MM.1S (cell line): Measurements from ENCODE around the gene MRPL23.

Experiments used
- DNase-seq: peaks from one replicate; pipeline ENCODE4 v3.0.0-alpha.2; 2015
- H2AFZ ChIP-seq: fragments of 300-600 bp; sonication (generic); 2 replicates; pipeline ENCODE4 v1.6.0; 2016; ENCODE audit warnings: antibody characterized with exemption, low read length
- H3F3A ChIP-seq: fragments of 300-600 bp; sonication (generic); 2 replicates; pipeline ENCODE4 v1.6.1; 2016; ENCODE audit warnings: mild to moderate bottlenecking, antibody characterized with exemption, low read length, moderate library complexity, mixed read lengths; ENCODE audit not compliant: insufficient read depth
- H3K27ac ChIP-seq: fragments of 300-600 bp; sonication (generic); 2 replicates; pipeline ENCODE4 v1.5.1; 2016; ENCODE audit warnings: mild to moderate bottlenecking, low read length
- H3K27me3 ChIP-seq: fragments of 300-600 bp; sonication (generic); replicated peaks from 2 replicates; pipeline ENCODE4 v1.6.0; 2016; ENCODE audit warnings: low read length; ENCODE audit not compliant: insufficient read depth
- H3K36me3 ChIP-seq: fragments of 300-600 bp; sonication (generic); replicated peaks from 2 replicates; pipeline ENCODE4 v1.6.1; 2016; ENCODE audit warnings: mild to moderate bottlenecking, low read length, mixed read lengths; ENCODE audit not compliant: insufficient read depth
- H3K4me1 ChIP-seq: fragments of 300-600 bp; sonication (generic); 2 replicates; pipeline ENCODE4 v1.6.1; 2016; ENCODE audit warnings: low read length, mixed read lengths
- H3K4me2 ChIP-seq: fragments of 300-600 bp; sonication (generic); 2 replicates; pipeline ENCODE4 v1.6.0; 2016; ENCODE audit warnings: low read depth, low read length
- H3K4me3 ChIP-seq: fragments of 300-600 bp; sonication (generic); 2 replicates; pipeline ENCODE4 v1.5.1; 2016; ENCODE audit warnings: low read length, mixed read lengths
- H3K79me2 ChIP-seq: fragments of 300-600 bp; sonication (generic); 2 replicates; pipeline ENCODE4 v1.6.1; 2016; ENCODE audit warnings: mixed run types, low read length, mixed read lengths
- H3K9ac ChIP-seq: fragments of 300-600 bp; sonication (generic); 2 replicates; pipeline ENCODE4 v1.6.1; 2016; ENCODE audit warnings: low read length, mixed read lengths
- H3K9me2 ChIP-seq: fragments of 300-600 bp; sonication (generic); replicated peaks from 2 replicates; pipeline ENCODE4 v1.6.1; 2016; ENCODE audit warnings: mild to moderate bottlenecking, low read length, mixed read lengths; ENCODE audit not compliant: insufficient read depth
- H3K9me3 ChIP-seq: fragments of 300-600 bp; sonication (generic); replicated peaks from 2 replicates; pipeline ENCODE4 v1.6.1; 2016; ENCODE audit warnings: mild to moderate bottlenecking, low read length, mixed read lengths; ENCODE audit not compliant: insufficient read depth
- H4K20me1 ChIP-seq: fragments of 300-600 bp; sonication (generic); 2 replicates; pipeline ENCODE4 v1.6.1; 2016; ENCODE audit warnings: mild to moderate bottlenecking, low read length, moderate library complexity, mixed read lengths; ENCODE audit not compliant: insufficient read depth
- EZH2 ChIP-seq: fragments of 300-600 bp; sonication (generic); optimal IDR thresholded peaks from 2 replicates; pipeline ENCODE3; 2017; ENCODE audit warnings: low read depth, mild to moderate bottlenecking, antibody characterized with exemption, low read length, mixed read lengths
- EZH2phosphoT487 ChIP-seq: fragments of 300-600 bp; sonication (generic); IDR thresholded peaks from 2 replicates; pipeline ENCODE4 v1.6.1; 2018; ENCODE audit warnings: antibody characterized with exemption, low read length
- TF ChIP-seq, protein P1 (sequence below): fragments of 300-600 bp; sonication (generic); IDR thresholded peaks from 2 replicates; pipeline ENCODE4 v1.5.1; 2016; ENCODE audit warnings: antibody characterized with exemption, low read length, mixed read lengths

Gene MRPL23

DNA sequence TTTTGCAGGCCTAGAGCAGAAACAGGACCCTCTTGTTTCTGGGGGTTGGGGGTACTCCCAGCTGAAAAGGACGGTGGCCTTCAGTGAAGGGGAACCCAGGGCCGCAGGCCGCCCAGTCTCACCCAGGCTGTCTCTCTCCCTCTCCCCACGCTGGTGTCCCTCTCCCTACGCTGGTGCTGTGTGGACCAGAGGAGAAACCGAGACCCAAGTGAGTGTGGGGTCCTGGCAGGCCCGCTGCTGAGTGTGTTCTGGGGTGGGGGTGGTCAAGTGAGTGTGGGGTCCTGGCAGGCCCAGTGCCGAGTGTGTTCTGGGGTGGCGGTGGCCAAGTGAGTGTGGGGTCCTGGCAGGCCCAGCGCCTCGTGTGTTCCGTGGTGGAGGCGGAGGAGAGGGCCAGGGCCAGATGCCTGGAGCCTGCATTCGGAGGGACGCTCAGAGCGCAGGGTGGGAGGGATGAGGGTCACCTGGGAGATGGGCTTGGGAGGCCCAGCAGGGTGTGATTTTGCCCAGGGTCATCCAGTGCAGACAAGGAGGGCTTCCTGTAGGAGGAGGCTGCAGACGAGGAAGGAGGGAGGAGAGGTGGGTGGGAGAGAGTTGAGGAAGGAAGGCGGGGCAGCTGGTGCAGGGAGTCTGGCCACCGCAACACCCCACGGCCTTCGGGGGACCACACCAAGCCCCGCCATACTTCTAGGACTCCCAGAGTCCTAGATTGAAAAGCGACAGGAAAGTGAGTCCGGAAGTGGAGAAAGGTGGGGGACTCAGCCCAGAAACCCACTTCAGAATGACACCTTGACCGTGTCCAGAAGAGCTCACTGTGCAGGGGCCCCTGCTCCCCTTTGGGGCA, 17.3 kb upstream of the MRPL23 start:
- no peaks in the 10 kb centered on the region for H3K9me3 ChIP-seq
- no peak overlapping the region for H3K27ac ChIP-seq
- no peaks in the 10 kb centered on the region for H3K79me2 ChIP-seq
- H3K4me3 ChIP-seq: no peak overlapping the region
- no peak overlapping the region for H2AFZ ChIP-seq
- TF ChIP-seq EZH2phosphoT487: no peak
- TF ChIP-seq, protein P1, sequence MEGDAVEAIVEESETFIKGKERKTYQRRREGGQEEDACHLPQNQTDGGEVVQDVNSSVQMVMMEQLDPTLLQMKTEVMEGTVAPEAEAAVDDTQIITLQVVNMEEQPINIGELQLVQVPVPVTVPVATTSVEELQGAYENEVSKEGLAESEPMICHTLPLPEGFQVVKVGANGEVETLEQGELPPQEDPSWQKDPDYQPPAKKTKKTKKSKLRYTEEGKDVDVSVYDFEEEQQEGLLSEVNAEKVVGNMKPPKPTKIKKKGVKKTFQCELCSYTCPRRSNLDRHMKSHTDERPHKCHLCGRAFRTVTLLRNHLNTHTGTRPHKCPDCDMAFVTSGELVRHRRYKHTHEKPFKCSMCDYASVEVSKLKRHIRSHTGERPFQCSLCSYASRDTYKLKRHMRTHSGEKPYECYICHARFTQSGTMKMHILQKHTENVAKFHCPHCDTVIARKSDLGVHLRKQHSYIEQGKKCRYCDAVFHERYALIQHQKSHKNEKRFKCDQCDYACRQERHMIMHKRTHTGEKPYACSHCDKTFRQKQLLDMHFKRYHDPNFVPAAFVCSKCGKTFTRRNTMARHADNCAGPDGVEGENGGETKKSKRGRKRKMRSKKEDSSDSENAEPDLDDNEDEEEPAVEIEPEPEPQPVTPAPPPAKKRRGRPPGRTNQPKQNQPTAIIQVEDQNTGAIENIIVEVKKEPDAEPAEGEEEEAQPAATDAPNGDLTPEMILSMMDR: no peak
- TF ChIP-seq EZH2: no peak
- peaks cover 97% of the 10 kb centered on the region for H3K27me3 ChIP-seq
- H4K20me1 ChIP-seq: no peaks in the 10 kb centered on the region
- H3K4me1 ChIP-seq: no peaks in the 10 kb centered on the region
- no peaks in the 10 kb centered on the region for H3K9me2 ChIP-seq
- H3K9ac ChIP-seq: no peak overlapping the region
- no peak overlapping the region for H3K4me2 ChIP-seq
- H3K36me3 ChIP-seq: no peaks in the 10 kb centered on the region
- H3F3A ChIP-seq: no peaks in the 10 kb centered on the region
- no peak for DNase-seq

DNA sequence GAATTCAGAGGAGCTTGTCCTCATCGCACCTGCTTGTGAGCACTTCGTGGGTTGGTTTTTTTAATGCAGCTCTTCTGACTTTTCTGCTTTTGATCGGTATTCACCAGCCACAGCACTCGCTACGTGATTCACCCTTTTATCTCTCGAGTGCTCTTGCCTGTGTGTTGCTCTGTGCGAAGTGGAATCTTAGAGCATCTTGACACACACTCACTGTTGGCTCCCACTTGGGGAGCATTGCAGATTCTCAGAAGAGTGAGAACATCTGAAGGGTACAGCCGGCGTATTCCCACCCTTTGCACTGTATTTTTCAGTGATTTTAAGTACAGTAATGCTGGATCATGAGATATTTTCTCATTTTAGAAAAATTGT, 16.7 kb upstream of the MRPL23 start:
- Histone ChIP-seq H3K36me3 (no peaks in the 10 kb centered on the region), H4K20me1 (no peaks in the 10 kb centered on the region), H3K9me2 (no peaks in the 10 kb centered on the region), H3K27ac (no peak overlapping the region), H3K79me2 (no peaks in the 10 kb centered on the region), H3F3A (no peaks in the 10 kb centered on the region), H3K4me3 (no peak overlapping the region), H3K27me3 (peaks cover 97% of the 10 kb centered on the region), H3K9me3 (no peaks in the 10 kb centered on the region), H3K9ac (no peak overlapping the region), H3K4me2 (no peak overlapping the region), H2AFZ (no peak overlapping the region), H3K4me1 (no peaks in the 10 kb centered on the region)
- TF ChIP-seq EZH2 (no peak), EZH2phosphoT487 (no peak)
- TF ChIP-seq, protein P1: no peak
- no peak for DNase-seq

DNA sequence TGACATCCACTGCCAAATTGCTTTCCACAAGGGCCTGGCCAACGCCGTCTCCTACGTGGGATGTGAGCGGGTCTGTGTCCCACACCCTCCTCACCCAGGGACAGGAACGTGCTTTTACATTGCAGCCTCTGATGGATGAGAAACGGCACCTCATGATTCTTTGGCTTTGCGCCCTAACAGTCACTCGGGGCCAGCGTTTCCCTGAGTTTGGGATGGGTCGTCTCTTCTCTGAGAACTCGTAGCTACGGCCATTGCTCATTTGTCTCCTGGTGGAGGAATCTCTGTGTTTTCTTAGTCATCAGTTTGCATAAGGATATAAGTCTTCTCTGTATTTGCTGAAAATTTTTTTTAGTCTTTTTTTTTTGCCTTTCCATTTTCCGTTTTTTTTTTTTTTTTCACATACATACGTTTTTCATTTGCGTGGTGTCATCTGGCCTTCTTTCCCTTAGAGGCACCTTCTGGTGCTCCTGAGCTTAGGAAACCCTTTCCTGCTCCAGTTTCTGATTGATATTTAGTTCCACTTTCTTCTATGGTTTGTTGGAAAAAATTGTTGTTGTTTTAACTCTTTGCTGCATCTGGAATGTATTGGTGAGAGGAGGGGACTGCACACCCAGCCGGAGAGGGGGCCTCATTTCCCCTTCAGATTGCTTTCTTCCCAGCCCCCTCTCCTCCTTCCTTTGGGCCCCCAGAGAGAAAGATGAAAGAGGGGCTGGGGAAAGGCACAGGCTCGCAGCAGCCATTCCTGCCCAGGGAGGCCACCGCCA, 15.6 kb upstream of the MRPL23 start:
- Histone ChIP-seq H3K27ac (no peak overlapping the region), H2AFZ (no peak overlapping the region), H3K9ac (no peak overlapping the region), H3K4me3 (no peak overlapping the region), H4K20me1 (no peaks in the 10 kb centered on the region), H3K79me2 (no peaks in the 10 kb centered on the region), H3K27me3 (peaks cover 97% of the 10 kb centered on the region), H3K4me1 (no peaks in the 10 kb centered on the region), H3K9me2 (no peaks in the 10 kb centered on the region), H3K9me3 (no peaks in the 10 kb centered on the region), H3F3A (no peaks in the 10 kb centered on the region), H3K36me3 (no peaks in the 10 kb centered on the region), H3K4me2 (no peak overlapping the region)
- no peak for TF ChIP-seq EZH2phosphoT487
- TF ChIP-seq, protein P1: no peak
- TF ChIP-seq EZH2: no peak
- no peak for DNase-seq
